HG02678 (cell line): ENCODE measurements around the gene CHAT.
"Not testable (repeated sequence)": the region's sequence is repeated elsewhere in the genome, so short reads cannot be mapped to it uniquely, and the experiment has no call there.

Experiments
- ATAC-seq: cut with Tn5 transposase; IDR thresholded peaks from one replicate; pipeline ENCODE4 v1.9.1; 2021; ENCODE audit warnings: mild to moderate bottlenecking, moderate library complexity; ENCODE audit not compliant: unreplicated experiment

CHAT gene

GRCh38 chr10:49678827-49679479, 65.1 kb downstream of the CHAT start:
- ATAC-seq: no peak

DNA sequence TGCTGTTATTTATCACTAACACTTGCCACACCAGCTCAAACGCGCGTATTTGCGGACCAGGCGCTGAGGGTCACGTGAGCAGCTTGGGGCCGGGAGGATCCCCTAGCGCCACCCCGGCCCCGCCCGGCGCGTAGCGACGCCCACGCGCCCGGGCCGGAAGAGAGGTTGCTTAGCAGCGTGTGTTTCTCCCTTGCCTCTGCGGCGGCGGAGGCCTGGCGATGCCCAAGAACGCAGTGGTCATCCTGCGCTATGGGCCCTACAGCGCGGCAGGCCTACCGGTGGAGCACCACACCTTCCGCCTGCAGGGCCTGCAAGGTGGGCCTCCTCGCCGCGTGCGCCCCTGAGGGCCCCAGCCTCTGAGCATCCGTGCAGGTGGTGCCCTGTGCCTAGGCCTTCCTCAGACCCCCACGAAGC, 65.7 kb downstream of the CHAT start, which contains the start of gene C10orf53:
Gene C10orf53, plus strand, starts transcription at position 172 of the 414 bp plus-strand sequence. Its CDS starts 47 bp downstream, at position 219.
- no peak for ATAC-seq

DNA sequence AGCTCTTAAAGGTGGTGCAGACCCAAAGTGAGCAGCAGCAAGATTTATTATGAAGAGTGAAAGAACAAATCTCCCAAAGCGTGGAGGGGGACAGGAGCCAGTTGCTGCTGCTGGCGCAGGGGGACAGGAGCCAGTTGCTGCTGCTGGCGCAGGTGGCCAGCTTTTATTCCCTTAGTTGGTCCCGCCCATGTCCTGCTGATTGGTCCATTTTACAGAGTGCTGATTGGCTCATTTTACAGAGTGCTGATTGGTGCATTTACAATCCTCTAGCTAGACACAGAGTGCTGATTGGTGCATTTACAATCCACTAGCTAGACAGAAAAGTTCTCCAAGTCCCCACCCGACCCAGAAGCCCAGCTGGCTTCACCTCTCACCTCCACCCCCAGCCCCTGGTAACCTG, 68.6 kb downstream of the CHAT start:
- ATAC-seq: not testable (repeated sequence)

- no peak for ATAC-seq
These were observed 69.0 kb downstream of the CHAT start for GRCh38 chr10:49682879-49683278.

GRCh38 chr10:49686651-49687050, 72.8 kb downstream of the CHAT start:
- no peak for ATAC-seq

- no peak for ATAC-seq
These were observed 74.5 kb downstream of the CHAT start for GRCh38 chr10:49688261-49688846.

- ATAC-seq: no peak
These were observed 75.1 kb downstream of the CHAT start for GRCh38 chr10:49688920-49689319.

DNA sequence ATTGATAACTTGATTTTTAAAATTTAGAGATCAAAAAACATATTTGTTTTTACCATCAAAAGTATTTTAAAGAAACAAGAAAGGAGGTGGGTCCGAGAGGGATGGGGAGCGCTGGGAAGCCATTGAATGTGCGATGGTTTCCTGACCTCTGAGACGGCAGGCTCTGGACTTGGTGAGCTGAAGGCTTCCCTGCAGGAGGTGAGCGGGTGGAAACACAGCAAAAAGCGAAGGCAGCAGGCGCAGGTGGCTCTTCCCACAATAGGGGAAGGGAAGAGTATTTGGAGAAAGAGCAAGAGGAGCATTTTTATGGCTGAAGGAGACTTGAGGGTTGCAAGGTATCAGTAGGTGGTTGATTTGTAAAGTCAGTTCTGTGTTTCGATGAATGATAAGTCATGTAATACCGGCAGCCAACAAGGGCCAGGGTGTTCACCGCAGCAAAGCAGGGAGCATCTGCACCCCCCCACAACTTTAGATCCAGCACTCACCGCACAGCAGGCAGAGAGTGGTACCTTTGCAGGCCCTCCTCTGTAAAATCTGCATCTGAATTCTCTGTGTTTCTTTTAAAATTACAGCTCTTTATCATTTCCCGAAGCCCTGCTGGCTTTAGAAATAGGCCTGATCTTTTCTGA, 76.2 kb downstream of the CHAT start:
- ATAC-seq: no peak

- ATAC-seq: no peak
These were observed 77.0 kb downstream of the CHAT start for GRCh38 chr10:49690698-49691356.

DNA sequence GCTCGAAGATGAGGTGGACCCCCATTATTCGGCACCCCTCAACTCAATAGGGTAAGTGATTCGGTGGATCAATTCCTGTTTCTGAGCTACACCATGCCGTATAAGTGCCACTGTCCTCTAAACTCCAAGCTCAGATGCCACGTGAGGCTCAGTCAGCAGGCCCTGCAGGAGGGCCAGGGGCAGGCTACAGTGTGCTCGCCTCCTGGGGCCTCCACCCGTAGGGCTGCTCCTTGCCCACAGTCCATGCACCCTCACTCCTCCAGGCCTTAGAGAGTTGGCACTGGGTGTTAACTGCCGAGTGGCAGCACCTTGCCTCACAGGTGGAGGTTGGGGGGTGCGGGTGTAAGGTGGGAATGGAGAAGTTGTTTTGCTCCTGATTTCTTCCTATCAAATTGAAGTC, 77.8 kb downstream of the CHAT start:
- no peak for ATAC-seq

GRCh38 chr10:49694466-49694865, 80.6 kb downstream of the CHAT start:
- ATAC-seq: no peak

- ATAC-seq: no peak
These were observed 82.5 kb downstream of the CHAT start for GRCh38 chr10:49696311-49696710.

DNA sequence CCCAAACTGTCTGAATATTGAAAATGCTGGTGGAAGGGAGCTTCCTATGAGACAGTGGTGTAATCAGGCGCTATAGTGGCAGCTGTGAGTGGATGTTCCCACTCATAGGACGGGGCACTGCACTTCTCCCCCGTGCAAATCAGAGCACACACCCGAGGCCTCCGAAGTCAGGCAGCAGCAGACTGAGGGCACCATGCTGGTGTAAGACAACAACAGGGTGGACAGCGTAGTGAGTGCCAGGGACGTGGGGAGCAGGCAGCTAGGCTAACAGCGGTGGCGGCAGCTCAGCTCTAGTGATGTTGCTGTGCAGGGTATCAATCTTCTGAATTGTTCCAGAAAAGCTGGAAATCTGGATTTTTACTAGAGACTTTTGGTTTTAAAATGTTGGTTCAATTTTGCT, 84.8 kb downstream of the CHAT start:
- no peak for ATAC-seq

DNA sequence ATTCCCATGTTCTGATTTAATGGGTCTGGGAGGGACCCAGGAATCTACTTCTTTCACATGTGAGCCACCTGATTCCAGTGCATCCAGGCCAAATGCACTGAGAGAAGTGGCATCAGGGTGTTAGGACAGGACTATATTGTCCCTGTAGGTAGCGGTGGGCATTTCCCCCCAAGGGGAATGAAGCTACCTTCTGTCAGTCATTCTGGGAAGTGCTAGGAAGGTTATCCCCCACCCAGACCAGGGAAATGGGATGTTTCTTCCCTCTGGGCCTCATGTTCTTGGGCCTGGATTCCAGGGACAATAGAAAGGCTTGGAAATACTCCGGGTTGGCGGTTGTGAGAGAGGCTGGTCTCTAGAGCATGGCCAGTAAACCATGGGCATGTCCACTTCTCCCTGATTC, 86.4 kb downstream of the CHAT start:
- ATAC-seq: no peak

GRCh38 chr10:49700997-49701396, 87.2 kb downstream of the CHAT start:
- ATAC-seq: no peak

DNA sequence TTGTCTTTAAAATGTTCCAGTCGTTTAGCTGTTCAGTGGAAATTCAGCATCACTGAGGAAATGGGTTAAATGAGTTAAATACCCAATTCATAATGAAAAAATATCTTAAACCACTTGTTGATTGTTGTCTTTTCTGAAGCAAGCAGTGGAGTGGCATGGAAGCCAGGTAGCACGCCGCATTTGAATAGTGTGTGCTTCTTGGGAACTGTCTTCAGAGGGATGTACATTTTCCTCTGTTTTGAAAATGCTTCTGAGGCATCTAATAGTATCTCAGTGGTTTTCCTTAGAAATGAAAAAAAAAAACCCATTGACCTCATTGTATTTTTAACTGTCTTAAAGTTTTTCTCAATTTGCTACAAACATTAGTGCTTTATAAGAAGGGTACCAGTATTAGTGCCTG, 93.7 kb downstream of the CHAT start:
- ATAC-seq: no peak

GRCh38 chr10:49709934-49710333, 96.1 kb downstream of the CHAT start:
- no peak for ATAC-seq

DNA sequence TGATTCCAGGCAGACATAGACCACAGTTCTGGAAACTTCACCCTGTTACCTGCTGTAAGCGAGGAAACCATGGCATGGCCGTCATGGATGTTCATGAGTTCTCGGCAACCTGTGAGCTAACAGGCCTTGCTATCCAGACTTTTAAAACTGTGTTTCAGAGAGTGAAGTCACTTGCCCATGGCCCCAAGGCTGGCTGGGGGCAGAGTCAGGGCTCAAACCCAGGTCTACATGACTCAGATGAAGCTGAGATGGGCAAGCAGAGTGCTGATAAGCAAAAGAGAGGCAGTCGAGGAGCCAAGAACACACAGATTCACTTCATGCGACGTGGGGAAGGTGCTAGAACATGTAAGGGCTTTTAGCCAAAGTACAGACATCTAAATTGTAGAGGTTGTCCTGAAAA, 97.1 kb downstream of the CHAT start:
- ATAC-seq: no peak

- ATAC-seq: no peak
These were observed 97.6 kb downstream of the CHAT start for GRCh38 chr10:49711481-49711880.

DNA sequence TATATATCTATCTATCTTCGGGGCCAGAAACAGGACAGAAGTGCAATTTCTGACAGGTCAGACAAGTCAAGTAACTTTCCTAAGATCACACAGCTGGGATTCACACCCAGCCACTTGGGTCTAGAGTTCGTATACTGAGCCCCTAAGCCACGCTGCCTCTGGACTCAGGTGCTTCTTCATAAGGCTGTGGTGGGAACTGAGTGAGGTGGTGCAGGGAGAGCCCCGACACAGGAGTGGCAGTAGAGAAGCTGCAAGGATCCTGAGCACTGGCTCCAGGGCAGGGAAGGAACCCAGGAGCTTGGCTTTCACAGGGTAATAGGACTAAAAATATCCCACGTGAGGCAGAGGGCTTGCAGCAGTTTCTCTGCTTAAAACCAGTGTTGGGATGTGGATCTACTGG, 99.4 kb downstream of the CHAT start:
- no peak for ATAC-seq
